Measurements from ENCODE around the gene HOXB3.

- TF ChIP-seq CTCF (IDR thresholded peaks at IDR 0.05) (peak; percentile 88 to 94 (median 92)), POLR2A (IDR thresholded peaks at IDR 0.05) (peak; percentile 22 to 27)
Measured at GRCh38 chr17:48593840-48594537, 3.9 kb upstream of the HOXB3 start.
